Fibroblast of skin of left biceps (primary cell): ENCODE measurements around the gene CNTNAP2.

Source experiments
- DNase-seq, 2 experiments: peaks; one replicate each; pipeline ENCODE4 v3.0.0-alpha.2; 2013; ENCODE audit warnings: low read depth in 2 of 2

Gene CNTNAP2

DNA sequence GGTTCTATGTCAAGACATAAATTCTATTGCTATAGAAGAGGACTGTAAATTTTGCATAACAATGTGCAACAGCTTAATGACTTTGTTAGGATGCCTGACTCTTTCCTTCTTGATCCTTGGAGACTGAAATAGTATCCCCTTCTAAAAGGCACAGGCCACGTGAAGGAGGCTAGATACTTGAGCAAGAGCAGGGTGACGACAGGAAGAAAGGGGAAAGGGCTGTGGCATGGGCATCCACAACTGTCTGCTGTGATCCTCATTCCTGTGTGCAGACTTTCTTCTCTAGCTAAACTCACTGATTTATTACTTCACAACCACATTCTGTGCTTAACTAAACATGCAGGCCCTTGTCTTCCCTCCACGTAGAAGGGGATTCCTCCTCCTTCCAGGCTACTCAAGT lies 1362.2 kb downstream of the CNTNAP2 start:
- no peak for DNase-seq

GRCh38 chr7:147483634-147484292 lies 1367.2 kb downstream of the CNTNAP2 start:
- DNase-seq = peak in 1 of 2 experiments; percentile 24

- no peak for DNase-seq
These were observed 1369.1 kb downstream of the CNTNAP2 start for GRCh38 chr7:147485660-147486210.

- no peak for DNase-seq
These were observed 1376.0 kb downstream of the CNTNAP2 start for GRCh38 chr7:147492606-147493005.

GRCh38 chr7:147496209-147496608 lies 1379.6 kb downstream of the CNTNAP2 start:
- no peak for DNase-seq

- no peak for DNase-seq
These were observed 1380.6 kb downstream of the CNTNAP2 start for GRCh38 chr7:147497246-147497645.

DNA sequence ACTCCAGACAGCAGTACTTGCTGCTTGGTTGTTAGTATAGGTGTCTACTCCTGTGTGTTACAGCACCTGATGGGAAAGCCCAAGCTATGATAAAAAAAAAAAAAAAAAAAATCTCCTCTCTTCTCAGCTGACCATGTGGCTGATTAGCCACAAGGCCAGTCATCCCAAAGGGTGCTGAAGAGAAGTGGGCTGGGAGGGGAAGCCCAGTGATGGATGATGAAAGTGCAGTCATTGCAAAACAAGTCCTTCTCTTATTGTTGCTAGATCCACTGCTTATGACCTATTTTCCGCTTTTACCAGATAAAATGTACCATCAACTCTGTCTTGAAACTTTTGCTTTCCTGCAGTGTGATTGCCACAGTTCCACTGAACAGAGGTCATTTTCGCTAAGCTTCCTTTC lies 1381.5 kb downstream of the CNTNAP2 start:
- no peak for DNase-seq

DNA sequence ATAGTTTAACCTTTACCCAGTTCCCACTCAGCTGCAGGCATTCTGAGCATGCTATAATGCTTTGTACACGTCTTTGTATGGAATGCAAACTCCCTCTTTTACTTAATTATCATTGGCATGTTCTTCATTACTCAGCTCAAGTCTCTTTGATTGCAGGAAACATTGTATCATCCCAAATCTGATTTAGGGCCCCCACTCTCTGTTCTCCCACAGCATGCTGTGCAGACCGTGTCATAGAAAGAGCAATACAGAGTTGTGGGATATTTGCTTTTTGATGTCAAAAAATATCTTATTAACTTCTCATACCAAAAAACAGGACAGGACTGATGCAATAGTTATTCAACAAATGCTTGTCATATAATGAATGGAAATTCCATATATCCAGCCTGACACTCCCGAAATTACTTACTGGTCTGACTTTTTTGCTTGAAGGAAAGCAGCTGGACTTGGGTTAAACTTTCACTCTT lies 1392.5 kb downstream of the CNTNAP2 start:
- DNase-seq = peak; percentile 69 to 72

DNA sequence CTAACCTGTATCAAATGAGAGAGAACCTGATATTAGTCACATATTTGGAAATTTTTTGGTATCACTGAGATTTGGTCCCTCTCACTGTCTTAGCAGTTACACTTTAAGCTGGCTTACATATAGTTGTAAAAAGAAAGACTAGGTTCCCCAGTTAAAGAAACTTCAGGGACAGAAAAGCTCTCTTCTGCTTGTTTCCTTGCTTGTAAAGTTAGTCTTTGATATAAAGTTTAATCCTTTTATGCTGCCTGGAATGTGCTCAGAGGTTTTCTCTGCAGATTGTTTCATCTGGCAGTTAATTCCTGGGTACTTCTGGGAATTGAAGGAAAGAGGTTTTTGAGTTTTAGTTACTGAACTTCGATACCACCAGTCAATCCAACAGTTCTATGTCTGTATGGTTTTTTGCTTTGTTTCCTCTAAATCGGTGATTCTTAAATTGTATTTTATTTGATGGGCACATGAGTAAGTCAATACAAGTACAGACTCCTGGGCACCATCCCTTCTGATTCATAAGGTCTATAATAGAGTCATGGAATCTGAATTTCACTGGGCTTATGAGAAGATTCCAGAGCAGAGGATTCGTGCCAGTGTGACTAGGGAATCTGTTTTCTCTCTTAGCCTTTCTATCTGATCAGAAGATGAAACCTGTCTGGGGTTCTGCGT lies 1393.1 kb downstream of the CNTNAP2 start:
- DNase-seq = no peak

DNA sequence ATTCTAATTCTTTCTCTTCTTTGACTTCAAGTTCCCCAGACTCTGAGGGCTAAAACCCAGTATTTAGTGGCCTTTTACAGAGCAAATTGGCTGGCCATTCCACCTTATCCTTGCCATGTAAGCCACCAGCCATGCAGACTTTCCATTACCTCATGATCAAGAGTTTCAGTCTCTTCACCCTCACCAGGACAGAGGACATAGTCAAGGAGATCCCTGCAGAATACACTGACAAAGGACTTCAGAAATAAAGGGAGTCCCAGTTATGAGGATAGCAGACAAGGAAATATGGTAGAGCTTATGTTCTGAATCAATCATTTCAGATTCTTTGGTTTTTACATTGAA lies 1393.6 kb downstream of the CNTNAP2 start:
- DNase-seq = no peak

DNA sequence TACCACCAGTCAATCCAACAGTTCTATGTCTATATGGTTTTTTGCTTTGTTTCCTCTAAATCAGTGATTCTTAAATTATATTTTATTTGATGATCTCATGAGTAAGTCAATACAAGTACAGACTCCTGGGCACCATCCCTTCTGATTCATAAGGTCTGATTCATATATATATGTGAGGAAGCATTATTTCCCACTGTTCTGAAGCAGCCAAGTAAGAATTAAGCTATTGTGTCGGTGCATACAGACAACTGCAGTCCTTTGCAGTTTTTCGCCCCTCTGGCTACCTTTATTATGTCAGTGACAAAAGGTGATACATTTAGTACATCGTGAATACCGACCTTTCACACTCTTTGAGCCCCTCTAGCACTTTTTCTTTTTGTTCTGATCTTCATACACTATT lies 1394.3 kb downstream of the CNTNAP2 start:
- DNase-seq = no peak

DNA sequence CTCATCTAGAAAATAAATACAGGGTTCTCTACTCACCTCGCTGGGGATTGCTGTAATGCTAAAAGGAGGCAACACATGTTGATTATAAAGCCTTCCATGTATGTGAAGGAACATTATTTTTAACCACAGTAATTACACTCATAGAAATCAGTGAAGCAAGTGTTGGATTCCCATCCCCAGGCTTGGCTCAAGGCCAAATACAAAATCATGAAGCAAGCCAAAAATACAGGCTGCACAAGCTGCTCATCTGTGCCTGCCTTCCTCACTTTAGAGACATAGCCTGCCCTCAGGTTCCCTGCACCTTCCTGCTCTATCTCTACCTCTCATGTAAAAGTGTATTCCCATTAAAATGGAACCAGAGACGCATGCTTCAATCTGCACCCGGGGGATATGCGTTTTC lies 1396.8 kb downstream of the CNTNAP2 start:
- no peak for DNase-seq

DNA sequence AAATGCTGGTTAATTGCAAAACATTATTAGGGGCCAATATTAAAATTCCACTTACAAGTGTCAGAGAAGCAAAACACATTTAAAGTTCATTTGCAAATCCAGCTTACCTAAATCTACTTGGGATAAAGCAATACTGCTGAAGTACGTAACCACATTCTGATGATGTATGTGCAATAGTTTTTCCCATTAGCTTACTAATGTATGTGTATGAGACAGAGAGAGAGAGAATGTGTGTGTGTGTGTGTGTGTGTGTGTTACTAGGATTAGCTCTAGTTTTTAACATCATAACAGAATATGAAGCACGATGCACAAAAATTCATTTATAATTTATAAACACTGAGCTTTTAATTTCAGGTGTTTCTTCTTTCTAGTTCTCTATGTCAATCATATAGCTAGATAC lies 1399.8 kb downstream of the CNTNAP2 start:
- DNase-seq = no peak

GRCh38 chr7:147519062-147519461 lies 1402.5 kb downstream of the CNTNAP2 start:
- DNase-seq = no peak

DNA sequence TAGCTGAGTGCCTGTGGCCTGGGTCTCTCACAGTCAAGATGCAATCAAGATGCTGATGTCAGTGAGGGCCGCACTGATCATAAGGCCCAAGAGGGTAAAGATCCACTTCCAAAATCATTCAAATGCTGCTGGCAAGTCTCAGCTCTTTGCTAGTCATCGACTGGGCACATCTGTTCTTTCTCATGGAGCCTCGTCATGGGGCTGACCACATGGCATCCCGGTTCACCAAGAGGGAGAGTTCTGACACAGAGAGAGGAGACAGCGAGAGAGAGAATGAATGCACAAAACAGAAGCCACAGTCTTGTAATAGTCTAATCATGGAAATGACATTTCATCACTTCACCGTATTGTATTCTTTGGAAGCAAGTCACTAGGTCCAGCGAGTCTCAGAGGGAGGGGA lies 1406.5 kb downstream of the CNTNAP2 start:
- no peak for DNase-seq

DNA sequence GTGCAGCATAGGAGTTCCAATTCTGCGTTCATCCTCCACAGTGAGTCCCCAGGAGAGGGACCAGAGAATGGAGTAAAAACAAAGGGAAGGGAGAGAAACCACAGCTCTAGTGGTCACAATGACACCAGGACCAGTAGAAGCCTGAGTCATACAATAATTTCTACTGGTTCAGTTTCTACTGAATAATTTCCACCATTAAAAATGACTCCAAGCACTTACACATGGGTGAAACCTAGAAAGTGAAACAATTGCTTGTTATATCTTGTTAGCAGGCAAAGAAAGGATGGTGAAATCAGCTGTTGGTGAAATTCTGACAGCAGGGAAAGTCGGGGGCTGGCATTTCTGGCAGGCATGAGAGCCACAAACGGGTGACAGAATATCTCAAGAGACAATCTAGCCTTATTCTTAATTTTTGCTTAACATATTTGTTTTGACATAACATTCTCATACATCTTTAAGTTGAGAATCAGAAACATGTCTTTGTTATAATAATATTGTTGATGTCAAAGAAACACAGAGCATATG lies 1408.2 kb downstream of the CNTNAP2 start:
- DNase-seq = no peak

DNA sequence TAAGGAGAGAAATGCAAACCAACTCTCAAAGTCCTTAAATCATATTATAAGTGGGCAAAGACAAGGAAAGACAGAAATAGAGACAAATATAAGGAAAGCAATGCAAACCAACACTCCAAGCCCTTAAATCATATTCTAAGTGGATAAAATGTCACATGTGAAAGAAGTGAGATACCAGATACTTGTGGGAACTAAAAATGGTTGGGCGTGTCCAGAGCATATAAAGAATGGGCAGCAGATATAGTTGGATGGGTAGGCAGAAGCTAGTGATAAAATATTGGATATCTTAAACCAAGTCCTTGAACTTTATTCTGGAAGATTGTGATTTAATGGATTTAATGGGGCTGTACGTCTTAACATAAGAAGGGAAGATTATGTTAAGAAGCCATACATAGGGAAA lies 1408.7 kb downstream of the CNTNAP2 start:
- DNase-seq = no peak

- peak; percentile 54 to 67 for DNase-seq
These were observed 1419.1 kb downstream of the CNTNAP2 start for GRCh38 chr7:147535701-147536111.

DNA sequence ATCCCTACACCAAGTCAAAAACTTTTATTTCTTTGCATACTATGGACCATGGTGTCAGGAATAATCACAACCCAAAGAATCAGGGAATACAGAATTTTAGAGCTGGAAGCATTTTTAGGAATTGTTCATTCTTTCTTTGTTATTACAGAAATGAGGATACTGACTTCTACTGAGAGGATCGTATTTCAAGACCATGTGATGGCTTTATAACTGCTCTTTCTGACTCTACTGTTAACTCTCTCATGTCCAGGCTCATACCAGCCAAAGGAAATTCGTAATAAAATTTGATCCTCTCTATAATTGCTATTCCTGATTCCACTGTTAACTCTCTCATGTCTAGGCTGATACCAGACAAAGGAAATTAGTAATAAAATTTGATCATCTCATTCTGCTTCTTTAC lies 1423.1 kb downstream of the CNTNAP2 start:
- DNase-seq = no peak

DNA sequence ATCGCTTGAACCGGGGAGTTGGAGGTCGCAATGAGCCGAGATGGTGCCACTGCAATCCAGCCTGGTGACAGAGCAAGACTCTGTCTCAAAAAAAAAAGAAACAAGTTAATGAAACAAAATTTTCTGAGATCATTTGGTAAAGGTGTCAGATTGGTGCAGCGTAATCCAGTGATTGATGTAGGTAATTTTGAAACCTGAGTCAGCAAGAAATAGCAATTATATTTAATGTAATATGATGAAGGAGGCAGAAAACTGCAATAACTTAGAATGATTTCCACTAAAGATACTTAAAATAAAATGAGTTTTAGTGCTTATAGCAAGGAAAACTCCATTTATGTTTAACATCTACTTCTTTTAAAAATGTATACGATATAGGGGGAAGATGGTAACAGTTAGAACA lies 1424.1 kb downstream of the CNTNAP2 start:
- no peak for DNase-seq

- DNase-seq = no peak
These were observed 1424.7 kb downstream of the CNTNAP2 start for GRCh38 chr7:147541261-147541660.

DNA sequence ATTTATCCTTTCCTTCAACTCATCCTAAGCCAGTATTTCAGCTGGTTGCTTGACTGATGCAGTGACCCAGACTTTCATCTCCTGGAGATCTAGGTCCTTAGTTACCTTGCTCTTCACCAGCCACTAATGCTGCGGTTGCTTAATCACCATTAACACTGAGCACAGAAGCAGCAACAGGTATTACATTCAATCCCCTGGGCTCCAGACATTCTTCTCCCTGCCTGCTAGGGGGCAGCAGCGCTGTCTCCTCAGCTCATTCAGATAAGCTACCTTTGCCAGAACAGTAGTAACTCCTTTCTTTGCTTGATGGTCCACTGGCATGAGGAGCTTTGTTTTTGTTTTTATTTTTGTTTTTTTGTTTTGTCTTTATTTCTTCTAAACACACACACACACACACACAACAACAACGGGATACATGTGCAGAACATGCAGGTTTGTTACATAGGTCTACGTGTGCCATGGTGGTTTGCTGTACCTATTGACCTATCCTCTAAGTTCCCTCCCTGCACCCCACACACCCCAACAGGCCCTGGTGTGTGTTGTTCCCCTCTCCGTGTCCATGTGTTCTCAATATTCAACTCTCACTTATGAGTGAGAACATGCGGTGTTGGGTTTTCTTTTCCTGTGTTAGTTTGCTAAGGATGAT lies 1430.8 kb downstream of the CNTNAP2 start:
- DNase-seq = no peak

GRCh38 chr7:147556317-147556716 lies 1439.7 kb downstream of the CNTNAP2 start:
- no peak for DNase-seq
